Stimulated activated naive CD8-positive, alpha-beta T cell treated with anti-CD3 and anti-CD28 coated beads, Interleukin-15, amount 100 ng/mL, for 72 hours (primary cell): ENCODE measurements around the gene LDLRAD3.
A peak's percentile ranks its signal among the peaks of the same experiment; 100 is the strongest.

ENCODE experiments used
- ATAC-seq: fragments of 150-1000 bp; cut with Tn5 transposase; 2 replicates; pipeline ENCODE4 v1.10.0; 2021; ENCODE audit warnings: mild to moderate bottlenecking, moderate library complexity
- DNase-seq, 2 donors: peaks; one replicate each; pipeline ENCODE4 v3.0.0; 2021 to 2022
- H3K27ac Mint-ChIP-seq, 2 donors: one replicate each; pipeline ENCODE4 v1.8.0; 2022; ENCODE audit warnings: mild to moderate bottlenecking in 2 of 2, mixed read lengths in 2 of 2, moderate library complexity in 2 of 2
- H3K27me3 Mint-ChIP-seq: one replicate; pipeline ENCODE4 v1.8.0; 2022; ENCODE audit warnings: mixed read lengths
- H3K4me1 Mint-ChIP-seq: one replicate; pipeline ENCODE4 v1.8.0; 2022; ENCODE audit warnings: mild to moderate bottlenecking, mixed read lengths
- H3K4me3 Mint-ChIP-seq, 2 donors: one replicate each; pipeline ENCODE4 v1.8.0; 2022; ENCODE audit warnings: mild to moderate bottlenecking in 2 of 2, mixed read lengths in 2 of 2, moderate library complexity in 1 of 2
- H3K9me3 Mint-ChIP-seq, 2 donors: one replicate each; pipeline ENCODE4 v1.8.0; 2022; ENCODE audit warnings: mixed read lengths in 2 of 2

Gene LDLRAD3

DNA sequence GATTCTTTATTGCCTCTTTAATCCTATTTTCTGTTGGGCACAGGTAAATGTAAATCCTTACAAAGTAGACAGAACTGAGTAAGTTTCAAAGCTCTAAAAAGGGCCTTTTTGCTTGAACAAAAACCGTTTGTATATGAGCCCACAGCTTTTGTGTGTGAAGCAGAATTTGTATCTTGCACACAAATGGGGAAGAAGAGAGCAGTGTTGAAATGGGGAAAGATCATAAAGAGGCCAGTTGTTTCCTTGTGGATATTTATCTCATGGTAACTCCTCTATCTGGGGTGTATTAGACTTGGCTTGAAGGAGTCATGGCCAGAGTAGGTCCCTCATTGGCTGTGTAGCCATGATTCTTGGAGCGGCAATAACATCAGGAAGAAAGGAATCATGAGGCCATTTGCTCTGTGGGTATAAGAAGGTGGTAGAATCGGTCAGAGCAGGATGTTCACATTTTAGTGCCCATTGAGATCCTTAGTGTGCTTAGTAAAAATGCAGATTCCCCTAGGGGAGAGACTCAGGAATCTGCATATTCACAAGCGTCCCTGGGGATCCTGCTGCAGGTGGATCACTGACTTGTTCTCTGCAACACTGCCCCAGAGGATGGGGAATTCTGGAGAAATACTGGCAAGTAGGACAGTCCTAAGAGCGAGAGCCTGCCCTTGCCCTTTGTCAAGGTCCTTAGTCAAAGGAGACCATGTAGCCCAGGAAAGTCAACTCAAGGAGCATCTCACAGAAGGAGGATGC, 126.5 kb downstream of the LDLRAD3 start:
- no peak for ATAC-seq

DNA sequence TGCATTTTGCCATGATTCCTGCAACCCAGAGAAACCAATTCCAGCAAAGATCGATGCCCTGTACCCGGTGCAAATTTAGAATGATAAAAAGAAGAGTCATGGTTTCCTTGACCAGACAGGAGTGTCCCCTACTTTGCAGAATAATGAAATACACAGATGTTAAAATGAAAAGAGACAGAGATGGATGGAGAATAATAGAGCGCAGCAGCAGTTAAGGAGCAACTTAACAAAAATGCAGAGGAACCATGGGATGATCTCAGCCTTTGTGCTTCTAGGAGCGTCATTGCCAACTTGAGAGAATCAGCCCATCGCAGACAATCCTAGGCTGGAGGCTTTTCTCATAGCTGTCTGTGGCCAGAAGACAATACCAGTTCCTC, 127.1 kb downstream of the LDLRAD3 start:
- no peaks in the 10 kb centered on the region for H3K4me1 Mint-ChIP-seq
- ATAC-seq (no peak), DNase-seq (no peak)
- H3K4me3 Mint-ChIP-seq: no peak overlapping the region
- H3K9me3 Mint-ChIP-seq: peaks cover 5 to 8% of the 10 kb centered on the region in 2 donors
- peaks cover 20% of the 10 kb centered on the region for H3K27me3 Mint-ChIP-seq
- no peak overlapping the region for H3K27ac Mint-ChIP-seq

More for the DNA sequence above, 126.5 kb downstream of the LDLRAD3 start:
- H3K4me1 Mint-ChIP-seq: no peaks in the 10 kb centered on the region
- DNase-seq: no peak
- no peak overlapping the region for H3K4me3 Mint-ChIP-seq
- H3K9me3 Mint-ChIP-seq: peaks cover 5 to 8% of the 10 kb centered on the region in 2 donors
- H3K27ac Mint-ChIP-seq: no peak overlapping the region
- peaks cover 20% of the 10 kb centered on the region for H3K27me3 Mint-ChIP-seq

DNA sequence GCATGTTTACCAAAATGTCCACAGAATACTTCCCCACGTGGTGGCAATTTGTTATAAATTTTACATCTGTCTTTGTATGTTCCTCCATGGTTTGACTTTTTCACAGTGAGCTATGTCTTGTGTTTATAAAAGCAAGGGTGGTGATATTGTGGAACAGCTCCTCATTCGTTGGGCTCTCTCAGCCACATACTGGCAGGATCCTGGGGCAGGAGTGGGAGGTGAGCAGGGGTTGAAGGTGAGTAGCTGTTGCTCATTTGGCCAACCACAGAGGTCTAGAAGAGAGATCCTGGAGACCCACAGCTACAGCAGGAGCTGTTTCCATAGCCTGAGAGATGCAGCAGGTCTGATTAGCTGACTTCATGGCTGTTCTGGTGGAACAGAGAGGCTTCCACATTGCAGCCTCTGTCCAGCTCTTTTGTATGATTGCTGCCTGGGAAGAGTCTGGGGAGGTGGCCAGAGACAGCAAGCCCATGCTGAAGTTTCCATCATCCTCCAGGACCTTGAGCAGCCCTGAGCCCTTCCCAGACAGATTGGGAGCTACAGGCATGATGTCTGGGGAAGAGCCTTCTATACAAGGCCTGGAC, 128.1 kb downstream of the LDLRAD3 start:
- peak overlapping the region in 1 of 2 donors; percentile 42 for H3K27ac Mint-ChIP-seq
- H3K9me3 Mint-ChIP-seq: peaks cover 1 to 3% of the 10 kb centered on the region in 2 donors
- DNase-seq (no peak), ATAC-seq (peak; percentile 23)
- H3K27me3 Mint-ChIP-seq: peaks cover 15% of the 10 kb centered on the region
- H3K4me3 Mint-ChIP-seq: no peak overlapping the region
- H3K4me1 Mint-ChIP-seq: no peaks in the 10 kb centered on the region

DNA sequence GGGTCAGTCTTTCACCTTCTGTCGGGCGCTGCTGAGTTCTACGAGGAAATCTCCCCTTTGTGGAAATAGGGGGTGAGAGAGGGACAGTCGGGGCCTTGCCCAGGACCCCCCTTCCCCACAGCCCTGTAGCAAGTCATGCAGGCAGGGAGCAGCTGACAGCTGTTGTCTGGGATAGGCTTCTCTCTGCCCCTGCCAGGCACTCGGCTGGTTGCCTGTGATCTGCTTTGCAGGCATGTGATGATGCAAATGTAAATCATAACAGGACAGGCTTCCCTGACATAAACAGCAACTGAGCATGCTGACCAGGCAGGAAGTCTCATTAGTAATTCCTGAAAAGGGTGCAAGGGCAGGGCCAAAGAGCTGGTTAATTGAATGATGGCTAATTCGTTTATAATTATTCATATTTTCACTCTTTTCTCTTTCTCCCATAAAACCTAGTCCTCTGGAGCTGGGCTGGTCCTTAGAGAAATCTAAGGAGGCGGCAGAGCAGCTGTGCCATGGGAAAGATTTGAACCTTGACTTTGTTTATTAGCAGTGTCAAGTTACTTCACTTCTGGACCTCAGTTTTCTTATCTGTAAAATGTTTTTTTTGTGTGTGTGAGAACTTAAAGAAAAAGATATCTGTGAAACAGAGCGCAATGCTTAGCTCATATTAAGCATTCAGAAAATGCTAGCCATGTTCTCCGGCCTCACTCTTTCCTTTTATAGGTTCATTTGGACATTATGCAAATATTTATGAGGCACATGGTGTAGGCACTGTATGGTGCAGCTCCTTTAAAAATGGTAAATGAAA, 129.7 kb downstream of the LDLRAD3 start:
- Mint-ChIP-seq H3K27me3 (peaks cover 12% of the 10 kb centered on the region), H3K4me1 (no peaks in the 10 kb centered on the region), H3K4me3 (no peak overlapping the region), H3K27ac (no peak overlapping the region), H3K9me3 (no peaks in the 10 kb centered on the region)
- DNase-seq: no peak
- ATAC-seq: no peak

DNA sequence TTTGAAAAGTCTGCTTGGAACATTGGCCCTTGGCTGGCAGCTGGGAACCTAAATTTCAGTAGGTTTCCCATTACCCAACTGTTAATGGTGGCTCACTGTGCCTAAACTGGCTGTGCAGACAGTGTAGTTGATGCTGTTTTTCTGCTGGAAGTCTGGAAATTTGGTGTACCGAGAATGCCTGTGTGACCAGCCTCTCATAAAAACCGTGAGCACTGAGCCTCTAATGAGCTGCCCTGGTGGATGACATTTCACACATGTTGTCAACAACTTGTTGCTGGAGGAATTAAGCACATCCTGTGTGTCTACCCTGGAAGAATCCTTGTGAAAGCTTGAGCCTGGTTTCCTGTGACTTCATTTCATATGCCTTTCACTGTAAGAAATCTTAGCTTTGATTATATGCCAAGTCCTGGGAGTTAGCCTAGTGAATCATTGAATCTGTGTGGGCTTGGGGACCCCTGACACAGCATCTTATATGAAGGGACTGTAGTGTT, 131.1 kb downstream of the LDLRAD3 start:
- no peak overlapping the region for H3K27ac Mint-ChIP-seq
- no peak for ATAC-seq

DNA sequence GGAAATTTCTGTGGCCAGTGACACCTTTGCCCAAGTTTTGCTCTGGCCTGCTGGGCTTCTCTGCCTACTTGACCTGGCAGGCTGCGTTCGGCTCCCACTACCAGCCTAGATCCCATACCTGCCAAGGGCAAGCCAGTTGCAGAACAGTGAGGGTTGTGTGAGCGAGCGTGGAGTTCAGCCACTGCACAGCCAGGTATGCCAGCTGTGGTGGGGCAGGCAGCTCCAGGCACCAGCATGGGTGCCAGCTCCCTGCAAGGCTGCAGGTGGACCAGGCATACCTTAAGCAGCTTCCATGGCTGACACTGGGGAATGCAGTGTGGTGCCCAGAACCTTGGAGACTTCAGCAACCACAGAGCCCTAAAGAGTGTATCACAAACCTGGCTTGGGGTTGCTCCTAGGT, 133.5 kb downstream of the LDLRAD3 start:
- H3K27ac Mint-ChIP-seq: no peak overlapping the region
- H3K4me1 Mint-ChIP-seq: no peaks in the 10 kb centered on the region
- DNase-seq: no peak
- H3K4me3 Mint-ChIP-seq: no peak overlapping the region
- H3K27me3 Mint-ChIP-seq: peaks cover 7% of the 10 kb centered on the region
- ATAC-seq: no peak
- H3K9me3 Mint-ChIP-seq: peaks cover 0 to under 1% of the 10 kb centered on the region in 2 donors

More for the DNA sequence above, 131.1 kb downstream of the LDLRAD3 start:
- DNase-seq: no peak
- H3K4me3 Mint-ChIP-seq: no peak overlapping the region
- no peaks in the 10 kb centered on the region for H3K4me1 Mint-ChIP-seq
- peaks cover 12% of the 10 kb centered on the region for H3K27me3 Mint-ChIP-seq
- no peaks in the 10 kb centered on the region for H3K9me3 Mint-ChIP-seq

DNA sequence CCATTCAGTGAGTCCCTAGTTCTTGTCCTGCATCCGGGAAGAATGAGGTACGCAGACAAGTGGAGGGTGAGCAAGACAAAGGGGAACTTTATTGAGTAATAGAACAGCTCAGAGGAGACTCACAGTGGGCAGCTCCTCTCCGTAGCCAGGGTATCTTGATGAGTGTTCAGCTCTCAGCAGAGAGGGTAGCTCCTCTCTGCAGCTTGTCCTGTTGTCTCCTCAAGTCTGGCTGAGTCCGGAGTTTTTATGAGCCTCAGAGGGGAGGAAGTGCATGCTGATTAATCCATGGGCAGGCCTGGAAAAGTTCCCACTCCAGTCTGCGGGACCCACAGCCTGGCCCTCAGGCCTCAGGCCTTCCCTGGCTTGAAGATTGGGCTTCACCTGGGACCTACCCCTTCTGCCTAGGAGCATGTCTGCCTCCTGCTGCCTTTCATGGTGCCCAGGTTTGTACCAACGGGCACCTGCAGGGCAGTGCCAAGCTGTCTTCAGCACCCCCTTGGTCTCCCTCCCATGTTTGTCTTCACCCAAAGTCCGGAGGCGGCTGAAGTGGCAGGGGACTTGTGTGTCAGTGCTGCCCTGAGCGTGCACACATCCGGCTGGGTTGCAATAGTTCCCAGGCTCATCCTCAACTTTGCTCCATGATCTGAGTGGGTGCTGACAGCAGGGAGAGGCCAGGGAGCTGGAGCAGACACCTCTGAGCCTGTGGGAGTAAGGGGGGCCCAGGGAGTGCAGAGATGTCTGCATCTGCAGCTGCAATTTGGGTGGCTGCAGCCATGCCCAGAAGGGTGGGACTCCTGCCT, 134.2 kb downstream of the LDLRAD3 start:
- no peak overlapping the region for H3K27ac Mint-ChIP-seq
- H3K9me3 Mint-ChIP-seq: peaks cover 6 to 8% of the 10 kb centered on the region in 2 donors
- ATAC-seq (peak; percentile 7), DNase-seq (no peak)
- no peak overlapping the region for H3K4me3 Mint-ChIP-seq
- no peaks in the 10 kb centered on the region for H3K4me1 Mint-ChIP-seq
- no peaks in the 10 kb centered on the region for H3K27me3 Mint-ChIP-seq

DNA sequence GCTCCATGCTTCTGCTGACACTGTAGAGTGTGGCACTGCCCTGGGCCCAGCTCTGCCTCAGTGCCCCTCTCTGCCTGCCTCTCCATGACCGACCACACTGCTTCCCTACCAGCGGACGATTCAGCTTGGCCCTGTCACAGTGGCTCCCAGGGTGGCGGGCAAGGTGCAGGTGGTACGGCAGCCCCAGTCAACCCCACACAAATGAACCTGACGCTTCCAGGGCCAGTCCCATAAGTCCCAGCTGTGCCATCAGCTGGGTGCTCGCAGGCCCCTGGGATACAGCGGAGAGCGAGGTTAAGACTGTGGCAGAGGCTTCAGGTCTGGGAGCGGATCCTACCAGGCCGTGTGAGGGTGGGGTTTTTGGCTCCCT, 134.8 kb downstream of the LDLRAD3 start:
- no peak overlapping the region for H3K4me3 Mint-ChIP-seq
- H3K27me3 Mint-ChIP-seq: no peaks in the 10 kb centered on the region
- no peaks in the 10 kb centered on the region for H3K4me1 Mint-ChIP-seq
- H3K9me3 Mint-ChIP-seq: peaks cover 7 to 8% of the 10 kb centered on the region in 2 donors
- ATAC-seq (peak; percentile 20), DNase-seq (no peak)
- H3K27ac Mint-ChIP-seq: peak overlapping the region in 1 of 2 donors; percentile 71

DNA sequence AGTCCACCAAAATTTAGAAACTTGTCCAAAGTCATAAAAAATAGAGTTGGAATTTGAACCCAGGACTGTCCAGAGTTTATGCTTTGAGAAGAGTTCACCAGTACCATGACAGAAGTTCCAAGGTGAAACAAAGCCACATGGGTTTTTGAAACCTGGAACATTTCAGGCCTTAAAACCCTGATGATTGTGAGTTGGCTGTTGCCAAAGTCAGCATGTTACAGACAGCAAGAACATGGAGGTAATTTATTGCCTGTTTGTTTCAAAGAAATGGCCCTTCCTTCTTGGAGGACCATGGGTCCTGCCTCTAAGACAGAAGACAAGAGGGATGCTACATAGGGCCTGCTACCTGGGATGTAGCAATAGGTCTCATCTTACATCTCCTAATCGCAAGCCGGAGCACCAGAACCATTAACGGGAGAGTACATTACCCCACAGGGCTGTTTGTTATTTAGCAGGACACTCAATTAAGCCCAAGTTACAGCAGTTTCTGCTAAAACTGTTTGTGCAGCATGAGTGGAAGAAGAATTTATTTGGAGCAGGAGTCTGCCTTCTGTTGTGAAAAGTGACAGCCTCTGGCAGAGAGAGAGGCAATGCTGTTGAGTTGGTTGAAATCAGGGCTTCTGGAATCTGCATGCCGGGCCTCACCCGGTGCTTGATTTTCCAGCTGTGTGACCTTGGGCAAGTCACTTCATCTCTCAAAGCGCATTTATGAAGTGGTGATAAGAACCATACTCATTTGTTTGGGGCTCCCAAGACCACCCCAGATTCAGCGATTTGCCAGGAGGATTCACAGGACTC, 136.2 kb downstream of the LDLRAD3 start:
- Mint-ChIP-seq H3K27ac (peak overlapping the region in 1 of 2 donors; percentile 29), H3K4me1 (no peaks in the 10 kb centered on the region), H3K4me3 (no peak overlapping the region), H3K9me3 (peaks cover 7 to 8% of the 10 kb centered on the region in 2 donors), H3K27me3 (no peaks in the 10 kb centered on the region)
- DNase-seq: no peak
- no peak for ATAC-seq

DNA sequence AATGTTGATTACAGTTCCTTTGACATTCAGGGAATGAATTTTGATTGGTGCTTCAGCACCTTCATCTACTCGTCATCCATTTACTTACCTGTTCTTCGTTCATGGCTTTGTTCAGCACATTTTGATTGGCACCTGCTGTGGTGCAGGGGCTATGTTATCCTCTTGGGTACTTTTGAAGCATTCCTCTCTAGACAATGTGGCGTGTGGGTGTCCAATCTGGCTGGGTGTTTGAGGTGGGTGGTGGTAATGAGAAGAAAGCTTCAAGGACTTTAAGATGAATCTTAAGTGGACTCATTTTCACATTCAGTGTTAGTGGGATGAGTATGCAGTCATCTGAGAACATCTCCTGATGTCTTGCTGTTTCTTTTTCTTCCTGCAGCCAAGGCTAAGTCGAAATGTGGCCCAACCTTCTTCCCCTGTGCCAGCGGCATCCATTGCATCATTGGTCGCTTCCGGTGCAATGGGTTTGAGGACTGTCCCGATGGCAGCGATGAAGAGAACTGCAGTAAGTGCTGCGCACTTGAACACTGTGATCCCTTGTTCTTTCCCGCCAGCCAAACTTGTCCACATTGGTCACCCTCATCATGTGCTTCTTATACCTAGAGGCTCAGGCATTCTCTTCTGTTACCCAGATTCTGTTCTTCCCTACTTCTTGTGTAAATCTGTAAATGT, 137.5 kb downstream of the LDLRAD3 start:
- Mint-ChIP-seq H3K4me3 (no peak overlapping the region), H3K27ac (no peak overlapping the region), H3K4me1 (no peaks in the 10 kb centered on the region), H3K9me3 (peaks cover 12 to 15% of the 10 kb centered on the region in 2 donors), H3K27me3 (no peaks in the 10 kb centered on the region)
- ATAC-seq (no peak), DNase-seq (no peak)

DNA sequence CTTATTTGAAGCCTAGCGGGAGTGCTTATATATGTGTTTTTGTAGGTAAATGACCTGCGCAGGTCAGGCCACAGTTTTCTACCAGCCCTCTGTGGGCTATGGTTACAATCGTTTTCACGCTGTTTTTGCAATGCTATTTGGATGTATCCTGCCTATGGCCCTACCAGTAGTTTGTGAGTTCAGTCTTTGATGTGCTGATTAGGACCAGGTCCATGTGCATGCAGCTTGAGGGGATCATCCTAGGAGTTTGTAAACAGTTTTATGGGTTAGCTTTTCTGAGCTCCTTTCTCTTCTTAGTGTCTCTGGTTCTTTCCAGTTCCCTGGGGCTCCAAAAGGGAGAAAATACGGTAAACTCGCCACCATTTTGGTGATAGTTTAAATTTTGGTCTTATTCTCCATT, 142.5 kb downstream of the LDLRAD3 start:
- ATAC-seq: no peak
- Mint-ChIP-seq H3K4me1 (peaks cover 6% of the 10 kb centered on the region), H3K27me3 (peaks cover 28% of the 10 kb centered on the region), H3K27ac (no peak overlapping the region), H3K9me3 (peaks cover 12 to 15% of the 10 kb centered on the region in 2 donors), H3K4me3 (no peak overlapping the region)
- DNase-seq: no peak

DNA sequence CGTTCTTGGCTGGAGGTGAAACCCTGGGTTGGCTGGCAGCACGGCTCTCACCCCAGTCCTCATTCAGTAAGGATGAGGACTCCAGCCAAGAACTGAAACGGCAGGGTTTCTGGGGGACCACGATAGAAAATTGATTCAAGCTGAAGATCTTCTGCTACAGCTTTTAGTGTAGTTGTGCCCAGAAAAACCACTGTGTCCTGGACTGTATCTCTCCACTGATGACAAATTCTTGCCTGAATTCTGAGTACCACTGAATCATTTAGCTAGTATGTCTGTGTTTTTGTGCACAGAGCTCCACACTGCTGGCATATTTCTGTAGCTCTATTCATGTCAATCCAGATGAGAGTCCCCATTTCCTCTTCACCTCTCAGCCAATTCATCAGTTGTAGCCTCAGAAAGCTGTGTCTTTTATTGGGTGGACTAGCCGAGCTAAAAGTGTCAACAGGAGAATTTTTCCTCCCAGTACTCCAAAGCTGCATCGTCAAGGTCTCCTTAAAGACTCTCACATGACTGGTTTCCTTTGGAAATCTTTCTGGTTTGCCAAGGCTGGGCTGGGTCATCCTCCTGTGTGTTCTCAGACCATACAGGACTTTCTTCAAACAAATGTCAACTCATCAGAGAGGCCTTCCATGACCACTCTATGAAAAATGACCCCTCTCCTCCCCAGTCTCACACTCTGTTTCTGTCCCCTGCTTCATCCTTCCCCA, 144.6 kb downstream of the LDLRAD3 start:
- peaks cover 5 to 7% of the 10 kb centered on the region in 2 donors for H3K9me3 Mint-ChIP-seq
- no peak for DNase-seq
- no peak overlapping the region for H3K4me3 Mint-ChIP-seq
- H3K27me3 Mint-ChIP-seq: peaks cover 43% of the 10 kb centered on the region
- ATAC-seq: no peak
- no peak overlapping the region for H3K27ac Mint-ChIP-seq
- peaks cover 6% of the 10 kb centered on the region for H3K4me1 Mint-ChIP-seq

DNA sequence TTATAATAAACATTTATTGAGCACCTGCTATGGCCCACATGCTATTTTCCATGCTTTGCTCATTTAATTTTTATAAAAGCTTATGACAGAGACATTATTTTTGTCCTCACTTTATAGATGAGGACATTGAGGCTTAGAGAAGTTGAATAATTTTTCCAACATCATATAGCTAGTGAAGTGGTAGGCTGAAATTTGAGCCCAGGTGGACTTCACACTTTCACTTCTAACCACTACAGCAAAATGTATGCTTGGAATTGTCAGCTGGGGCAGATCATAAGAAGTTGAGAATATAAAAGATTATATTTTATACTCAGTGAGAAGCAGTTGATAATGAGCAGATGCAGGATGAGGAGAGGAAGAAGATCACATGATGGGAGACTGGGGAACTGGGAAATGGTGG, 146.1 kb downstream of the LDLRAD3 start:
- peaks cover 43% of the 10 kb centered on the region for H3K27me3 Mint-ChIP-seq
- H3K4me1 Mint-ChIP-seq: peaks cover 6% of the 10 kb centered on the region
- peak overlapping the region in 1 of 2 donors; percentile 0 for H3K27ac Mint-ChIP-seq
- no peak for DNase-seq
- ATAC-seq: no peak
- no peak overlapping the region for H3K4me3 Mint-ChIP-seq
- H3K9me3 Mint-ChIP-seq: peaks cover 5 to 7% of the 10 kb centered on the region in 2 donors
